MCF 10A (cell line): ENCODE results near the gene HTR3E. TPM values are rescaled to one million over a fixed set of nuclear protein-coding genes. Genes with fewer than 3 reads are reported as not detected.
"Not testable (repeated sequence)": the region's sequence is repeated elsewhere in the genome, so short reads cannot be mapped to it uniquely, and the experiment has no call there.

Source experiments
- BruUV-seq: library from RNA; stranded (reverse); fragments of 400-500 nt; replicated peaks from 2 replicates; lab custom pipeline; 2021; lab: Mats Ljungman, UMichigan
- CTCF ChIA-PET: fragments of 300-600 bp; sonication (Branson Sonifier 250); formaldehyde crosslinking; extraction: SDS; loops from one replicate; lab custom pipeline; 2021; ENCODE audit warnings: antibody characterized with exemption, inconsistent platforms; lab: Yijun Ruan, JAX
- POLR2A ChIA-PET: fragments of 300-600, 350-650 bp; sonication (Branson Sonifier 250); formaldehyde crosslinking; extraction: SDS; loops from one replicate; lab custom pipeline; 2020; ENCODE audit warnings: antibody characterized with exemption, inconsistent platforms; lab: Yijun Ruan, JAX
- DNase-seq: peaks from one replicate; pipeline ENCODE4 v3.0.0-alpha.2; 2018; ENCODE audit not compliant: unreplicated experiment
- H3K27ac Mint-ChIP-seq: one replicate; pipeline ENCODE4 v1.8.0; 2022; ENCODE audit warnings: mild to moderate bottlenecking, low read depth, mixed read lengths; ENCODE audit not compliant: unreplicated experiment
- H3K27me3 Mint-ChIP-seq: one replicate; pipeline ENCODE4 v1.8.0; 2022; ENCODE audit warnings: mixed read lengths; ENCODE audit not compliant: insufficient read depth, unreplicated experiment
- H3K36me3 Mint-ChIP-seq: one replicate; pipeline ENCODE4 v1.8.0; 2022; ENCODE audit warnings: mild to moderate bottlenecking, moderate library complexity, mixed read lengths; ENCODE audit not compliant: insufficient read depth, unreplicated experiment
- H3K4me1 Mint-ChIP-seq: one replicate; pipeline ENCODE4 v1.8.0; 2022; ENCODE audit warnings: mixed read lengths; ENCODE audit not compliant: insufficient read depth, unreplicated experiment
- H3K4me3 Mint-ChIP-seq: one replicate; pipeline ENCODE4 v1.8.0; 2022; ENCODE audit warnings: mild to moderate bottlenecking, moderate library complexity, mixed read lengths; ENCODE audit not compliant: unreplicated experiment
- H3K9me3 Mint-ChIP-seq: one replicate; pipeline ENCODE4 v1.8.0; 2022; ENCODE audit warnings: mixed read lengths; ENCODE audit not compliant: unreplicated experiment
- CTCF ChIP-seq: fragments of 200-600 bp; IDR thresholded peaks from one replicate; pipeline ENCODE4 v1.8.0; 2022; ENCODE audit warnings: antibody characterized with exemption, mild to moderate bottlenecking; ENCODE audit not compliant: unreplicated experiment
- intact Hi-C: fragments of 100-400 bp; cut with micrococcal nuclease; formaldehyde crosslinking; loops from 2 replicates; pipeline ENCODE4 v1.14.1; 2022
- total RNA-seq: library from RNA; stranded (reverse); gene quantifications from 2 replicates; pipeline ENCODE4 v1.2.3, GENCODE V29; 2022

Gene HTR3E
- total RNA-seq, 1 experiment from 2014 or later: not detected

DNA sequence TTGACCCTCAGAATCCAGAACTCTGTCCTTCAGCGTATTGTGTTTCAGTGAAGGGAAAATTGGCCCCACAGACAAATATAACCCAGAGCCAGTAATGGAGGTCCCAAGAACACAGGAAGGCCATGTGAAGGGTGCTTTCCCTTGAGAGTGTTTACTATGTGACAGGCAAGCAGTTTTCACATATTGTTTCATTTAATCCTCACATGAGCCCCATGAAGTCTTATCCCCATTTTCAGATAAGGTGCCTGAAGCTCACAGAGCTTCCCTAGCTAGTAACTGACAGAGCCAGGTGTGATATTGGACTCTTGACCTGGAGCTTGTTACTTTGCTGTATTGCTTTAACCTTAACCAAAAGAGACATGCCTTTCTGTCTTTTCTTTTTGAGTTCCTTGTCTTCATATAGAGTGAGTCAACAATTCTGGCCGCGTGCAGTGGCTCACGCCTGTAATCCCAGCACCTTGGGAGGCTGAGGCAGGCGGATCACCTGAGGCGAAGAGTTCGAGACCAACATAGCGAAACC, 48.9 kb downstream of the HTR3E start:
- DNase-seq: no peak
- no peak overlapping the region for H3K4me3 Mint-ChIP-seq
- intact Hi-C loops: loop anchor here (1.0 to 2.0 kb wide), 2 partner anchors 104 to 143 kb away; no protein-coding TSS in a partner anchor
- no peaks in the 10 kb centered on the region for H3K27me3 Mint-ChIP-seq
- no TSS peak for BruUV-seq
- peaks cover 31% of the 10 kb centered on the region for H3K36me3 Mint-ChIP-seq
- no peak overlapping the region for H3K27ac Mint-ChIP-seq
- H3K9me3 Mint-ChIP-seq: no peaks in the 10 kb centered on the region
- no peak for TF ChIP-seq CTCF
- CTCF ChIA-PET: interaction anchor here (0.6 to 2.8 kb wide), 7 partner anchors 12 to 997 kb away, joined by 3 to 10 read pairs (median 3); partner anchors contain the start of gene EEF1AKMT4
- no peaks in the 10 kb centered on the region for H3K4me1 Mint-ChIP-seq
- POLR2A ChIA-PET: interaction anchor here (0.6 to 4.4 kb wide), 3 partner anchors 11 to 162 kb away, joined by 3 to 39 read pairs (median 4); partner anchors contain the start of gene EIF2B5

DNA sequence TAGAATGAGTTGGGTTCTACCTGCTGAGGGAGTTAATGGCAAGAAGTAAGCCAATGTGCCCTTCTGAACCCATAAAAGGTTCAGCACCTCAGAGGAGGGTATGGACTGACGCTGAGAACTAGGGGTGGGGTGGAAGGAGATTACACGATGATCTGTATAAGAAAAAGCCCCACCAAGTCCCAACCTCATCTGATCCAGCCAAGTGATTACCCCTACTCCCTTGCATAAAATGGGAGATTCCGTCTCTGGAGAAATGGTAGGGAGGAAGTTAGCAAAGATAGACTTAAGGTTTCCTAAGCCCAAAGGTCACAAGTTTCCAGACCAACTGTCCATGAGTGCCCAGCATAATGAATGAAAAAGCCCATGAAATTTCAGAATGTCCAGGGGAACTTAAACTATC, 51.2 kb downstream of the HTR3E start:
- intact Hi-C loops: no loop called here

DNA sequence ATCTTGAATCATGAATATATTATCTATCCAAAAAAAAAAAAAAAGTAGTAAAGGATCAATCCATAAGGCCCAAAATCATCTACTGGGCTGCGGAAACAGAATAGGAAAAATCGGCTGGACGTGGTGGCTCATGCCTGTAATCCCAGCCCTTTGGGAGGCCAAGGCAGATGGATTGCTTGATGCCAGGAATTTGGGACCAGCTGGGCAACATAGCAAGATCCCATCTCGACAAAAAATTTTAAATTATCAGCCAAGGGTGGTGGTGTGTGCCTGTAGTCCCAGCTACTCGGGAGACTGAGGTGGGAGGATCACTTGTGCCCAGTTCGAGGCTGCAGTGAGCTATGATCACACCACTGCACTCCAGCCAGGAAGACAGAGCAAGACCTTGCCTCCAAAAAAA, 52.3 kb downstream of the HTR3E start:
- H3K4me3 Mint-ChIP-seq: no peak overlapping the region
- H3K4me1 Mint-ChIP-seq: no peaks in the 10 kb centered on the region
- peaks cover 12% of the 10 kb centered on the region for H3K36me3 Mint-ChIP-seq
- CTCF ChIA-PET: interaction anchor here (0.6 to 1.4 kb wide), 3 partner anchors 24 to 266 kb away, joined by 3 to 5 read pairs (median 3); no protein-coding TSS in a partner anchor
- DNase-seq: no peak
- intact Hi-C loops: no loop called here
- POLR2A ChIA-PET: interaction anchor here (0.7 kb wide), 1 partner anchor 96 kb away, joined by 3 read pairs; no protein-coding TSS in a partner anchor
- H3K9me3 Mint-ChIP-seq: no peaks in the 10 kb centered on the region
- TF ChIP-seq CTCF: no peak
- BruUV-seq: no TSS peak
- no peak overlapping the region for H3K27ac Mint-ChIP-seq
- H3K27me3 Mint-ChIP-seq: no peaks in the 10 kb centered on the region

More for the DNA sequence above, 51.2 kb downstream of the HTR3E start:
- Mint-ChIP-seq H3K9me3 (no peaks in the 10 kb centered on the region), H3K27ac (no peak overlapping the region), H3K36me3 (peaks cover 15% of the 10 kb centered on the region), H3K4me3 (no peak overlapping the region), H3K27me3 (no peaks in the 10 kb centered on the region), H3K4me1 (no peaks in the 10 kb centered on the region)
- DNase-seq: no peak
- TF ChIP-seq CTCF: no peak
- BruUV-seq: no TSS peak
- CTCF ChIA-PET: interaction anchor here (0.7 to 1.4 kb wide), 2 partner anchors 102 to 253 kb away, joined by 4 to 5 read pairs; no protein-coding TSS in a partner anchor
- POLR2A ChIA-PET: interaction anchor here (0.7 kb wide), 1 partner anchor 1121 kb away, joined by 3 read pairs; no protein-coding TSS in a partner anchor

- H3K9me3 Mint-ChIP-seq, H3K4me1 Mint-ChIP-seq, H3K27ac Mint-ChIP-seq, DNase-seq, POLR2A ChIA-PET, BruUV-seq, H3K4me3 Mint-ChIP-seq, H3K27me3 Mint-ChIP-seq, intact Hi-C loops, H3K36me3 Mint-ChIP-seq: not testable (repeated sequence)
- CTCF ChIA-PET: interaction anchor here (0.6 to 1.4 kb wide), 3 partner anchors 23 to 267 kb away, joined by 3 to 5 read pairs (median 3); no protein-coding TSS in a partner anchor
Observed at GRCh38 chr3:184149770-184150169, 52.9 kb downstream of the HTR3E start.
